Measurements from ENCODE around the gene PDCD11.
A peak's percentile ranks its signal among the peaks of the same experiment; 100 is the strongest.
"Not testable (repeated sequence)": the region's sequence is repeated elsewhere in the genome, so short reads cannot be mapped to it uniquely, and the experiment has no call there.

Gene PDCD11

GRCh38 chr10:103367782-103368518 lies 28.5 kb upstream of the PDCD11 start, which contains the start of gene TAF5:
TSS of gene TAF5 (plus strand) at chr10:103367976. CDS start at chr10:103367990, 14 bp downstream.
- Histone ChIP-seq H3K9me3 (ENCODE audit: control insufficient read depth, insufficient read depth, low read length) (no peaks in the 10 kb centered on the region), H3K36me3 (ENCODE audit: control insufficient read depth, insufficient read depth, low read length) (no peaks in the 10 kb centered on the region), H3K4me1 (ENCODE audit: control insufficient read depth, insufficient read depth, low read length) (no peaks in the 10 kb centered on the region), H3K4me3 (ENCODE audit: low read depth, low read length) (peak within 1 kb of the TSS; percentile 79), H3K9ac (ENCODE audit: low read depth, low read length) (peak within 1 kb of the TSS; percentile 65), H3K27me3 (ENCODE audit: control insufficient read depth, insufficient read depth, low read length) (no peaks in the 10 kb centered on the region)

GRCh38 chr10:103373544-103373943 lies 22.9 kb upstream of the PDCD11 start:
- Histone ChIP-seq H3K9ac (ENCODE audit: low read depth, low read length) (no peak overlapping the region), H3K4me3 (ENCODE audit: low read depth, low read length) (no peak overlapping the region), H3K27me3 (ENCODE audit: control insufficient read depth, insufficient read depth, low read length) (no peaks in the 10 kb centered on the region), H3K4me1 (ENCODE audit: control insufficient read depth, insufficient read depth, low read length) (no peaks in the 10 kb centered on the region), H3K36me3 (ENCODE audit: control insufficient read depth, insufficient read depth, low read length) (peaks cover 4% of the 10 kb centered on the region), H3K9me3 (ENCODE audit: control insufficient read depth, insufficient read depth, low read length) (no peaks in the 10 kb centered on the region)

GRCh38 chr10:103374263-103374662 lies 22.2 kb upstream of the PDCD11 start:
- Histone ChIP-seq H3K9ac (ENCODE audit: low read depth, low read length) (no peak overlapping the region), H3K4me3 (ENCODE audit: low read depth, low read length) (no peak overlapping the region), H3K36me3 (ENCODE audit: control insufficient read depth, insufficient read depth, low read length) (peaks cover 4% of the 10 kb centered on the region), H3K9me3 (ENCODE audit: control insufficient read depth, insufficient read depth, low read length) (no peaks in the 10 kb centered on the region), H3K27me3 (ENCODE audit: control insufficient read depth, insufficient read depth, low read length) (no peaks in the 10 kb centered on the region), H3K4me1 (ENCODE audit: control insufficient read depth, insufficient read depth, low read length) (no peaks in the 10 kb centered on the region)

- Histone ChIP-seq H3K9ac (ENCODE audit: low read depth, low read length) (no peak overlapping the region), H3K4me1 (ENCODE audit: control insufficient read depth, insufficient read depth, low read length) (no peaks in the 10 kb centered on the region), H3K27me3 (ENCODE audit: control insufficient read depth, insufficient read depth, low read length) (no peaks in the 10 kb centered on the region), H3K36me3 (ENCODE audit: control insufficient read depth, insufficient read depth, low read length) (no peaks in the 10 kb centered on the region), H3K4me3 (ENCODE audit: low read depth, low read length) (no peak overlapping the region), H3K9me3 (ENCODE audit: control insufficient read depth, insufficient read depth, low read length) (no peaks in the 10 kb centered on the region)
These were observed 13.7 kb upstream of the PDCD11 start for GRCh38 chr10:103382769-103383168.

- Histone ChIP-seq H3K4me3 (ENCODE audit: low read depth, low read length) (no peak overlapping the region), H3K36me3 (ENCODE audit: control insufficient read depth, insufficient read depth, low read length) (peaks cover 13% of the 10 kb centered on the region), H3K27me3 (ENCODE audit: control insufficient read depth, insufficient read depth, low read length) (no peaks in the 10 kb centered on the region), H3K4me1 (ENCODE audit: control insufficient read depth, insufficient read depth, low read length) (peaks cover 9% of the 10 kb centered on the region), H3K9ac (ENCODE audit: low read depth, low read length) (no peak overlapping the region), H3K9me3 (ENCODE audit: control insufficient read depth, insufficient read depth, low read length) (no peaks in the 10 kb centered on the region)
These were observed 2.2 kb upstream of the PDCD11 start for GRCh38 chr10:103394180-103394579.

GRCh38 chr10:103395754-103396066 lies 716 bp upstream of the PDCD11 start:
- peaks cover 19% of the 10 kb centered on the region for H3K36me3 ChIP-seq (ENCODE audit: control insufficient read depth, insufficient read depth, low read length)
- H3K27me3 ChIP-seq (ENCODE audit: control insufficient read depth, insufficient read depth, low read length) = no peaks in the 10 kb centered on the region
- peak overlapping the region; percentile 82 for H3K9ac ChIP-seq (ENCODE audit: low read depth, low read length)
- H3K9me3 ChIP-seq (ENCODE audit: control insufficient read depth, insufficient read depth, low read length) = no peaks in the 10 kb centered on the region
- peaks cover 9% of the 10 kb centered on the region for H3K4me1 ChIP-seq (ENCODE audit: control insufficient read depth, insufficient read depth, low read length)
- peak overlapping the region; percentile 92 for H3K4me3 ChIP-seq (ENCODE audit: low read depth, low read length)

- Histone ChIP-seq H3K27me3 (ENCODE audit: control insufficient read depth, insufficient read depth, low read length) (no peaks in the 10 kb centered on the region), H3K9ac (ENCODE audit: low read depth, low read length) (peak overlapping the region; percentile 82), H3K36me3 (ENCODE audit: control insufficient read depth, insufficient read depth, low read length) (peaks cover 20% of the 10 kb centered on the region), H3K4me1 (ENCODE audit: control insufficient read depth, insufficient read depth, low read length) (peaks cover 9% of the 10 kb centered on the region), H3K9me3 (ENCODE audit: control insufficient read depth, insufficient read depth, low read length) (no peaks in the 10 kb centered on the region), H3K4me3 (ENCODE audit: low read depth, low read length) (peak overlapping the region; percentile 92)
These were observed 312 bp downstream of the PDCD11 start for GRCh38 chr10:103396789-103397087.

- Histone ChIP-seq H3K36me3 (ENCODE audit: control insufficient read depth, insufficient read depth, low read length) (peaks cover 22% of the 10 kb centered on the region), H3K4me1 (ENCODE audit: control insufficient read depth, insufficient read depth, low read length) (peaks cover 9% of the 10 kb centered on the region), H3K9me3 (ENCODE audit: control insufficient read depth, insufficient read depth, low read length) (no peaks in the 10 kb centered on the region), H3K27me3 (ENCODE audit: control insufficient read depth, insufficient read depth, low read length) (no peaks in the 10 kb centered on the region), H3K4me3 (ENCODE audit: low read depth, low read length) (peak overlapping the region; percentile 92), H3K9ac (ENCODE audit: low read depth, low read length) (peak overlapping the region; percentile 32)
These were observed 882 bp downstream of the PDCD11 start for GRCh38 chr10:103397191-103397825.

GRCh38 chr10:103413564-103413963 lies 17.1 kb downstream of the PDCD11 start:
- Histone ChIP-seq H3K4me3 (ENCODE audit: low read depth, low read length) (no peak overlapping the region), H3K9me3 (ENCODE audit: control insufficient read depth, insufficient read depth, low read length) (no peaks in the 10 kb centered on the region), H3K36me3 (ENCODE audit: control insufficient read depth, insufficient read depth, low read length) (peaks cover 65% of the 10 kb centered on the region), H3K4me1 (ENCODE audit: control insufficient read depth, insufficient read depth, low read length) (no peaks in the 10 kb centered on the region), H3K27me3 (ENCODE audit: control insufficient read depth, insufficient read depth, low read length) (no peaks in the 10 kb centered on the region), H3K9ac (ENCODE audit: low read depth, low read length) (no peak overlapping the region)

- Histone ChIP-seq H3K9ac (ENCODE audit: low read depth, low read length) (no peak overlapping the region), H3K9me3 (ENCODE audit: control insufficient read depth, insufficient read depth, low read length) (no peaks in the 10 kb centered on the region), H3K27me3 (ENCODE audit: control insufficient read depth, insufficient read depth, low read length) (no peaks in the 10 kb centered on the region), H3K4me1 (ENCODE audit: control insufficient read depth, insufficient read depth, low read length) (no peaks in the 10 kb centered on the region), H3K36me3 (ENCODE audit: control insufficient read depth, insufficient read depth, low read length) (peaks cover 75% of the 10 kb centered on the region), H3K4me3 (ENCODE audit: low read depth, low read length) (no peak overlapping the region)
These were observed 19.2 kb downstream of the PDCD11 start for GRCh38 chr10:103415581-103415980.

- Histone ChIP-seq H3K4me1 (ENCODE audit: control insufficient read depth, insufficient read depth, low read length) (no peaks in the 10 kb centered on the region), H3K4me3 (ENCODE audit: low read depth, low read length) (no peak overlapping the region), H3K9ac (ENCODE audit: low read depth, low read length) (no peak overlapping the region), H3K9me3 (ENCODE audit: control insufficient read depth, insufficient read depth, low read length) (no peaks in the 10 kb centered on the region), H3K36me3 (ENCODE audit: control insufficient read depth, insufficient read depth, low read length) (peaks cover 74% of the 10 kb centered on the region), H3K27me3 (ENCODE audit: control insufficient read depth, insufficient read depth, low read length) (no peaks in the 10 kb centered on the region)
These were observed 20.2 kb downstream of the PDCD11 start for GRCh38 chr10:103416436-103417147.

GRCh38 chr10:103417148-103417469 lies 20.7 kb downstream of the PDCD11 start:
- H3K4me1 ChIP-seq (ENCODE audit: control insufficient read depth, insufficient read depth, low read length); H3K4me3 ChIP-seq (ENCODE audit: low read depth, low read length); H3K9ac ChIP-seq (ENCODE audit: low read depth, low read length); H3K9me3 ChIP-seq (ENCODE audit: control insufficient read depth, insufficient read depth, low read length); H3K27me3 ChIP-seq (ENCODE audit: control insufficient read depth, insufficient read depth, low read length): not testable (repeated sequence)
- H3K36me3 ChIP-seq (ENCODE audit: control insufficient read depth, insufficient read depth, low read length) = peaks cover 76% of the 10 kb centered on the region

Measured in iPS-15b (cell line).